HuH-7 (cell line): Measurements from ENCODE around the gene MEIOSIN.
"Not testable (repeated sequence)": the region's sequence is repeated elsewhere in the genome, so short reads cannot be mapped to it uniquely, and the experiment has no call there.

Experiments
- DNase-seq: peaks from one replicate; pipeline ENCODE4 v3.0.0; 2011; ENCODE audit warnings: low spot score

Gene MEIOSIN

GRCh38 chr19:45733160-45733810 is at the start of gene MEIOSIN:
Gene MEIOSIN (plus strand): TSS chr19:45733439. CDS start chr19:45735377, 1,938 bp downstream.
- no peak for DNase-seq

- DNase-seq = not testable (repeated sequence)
Measured at GRCh38 chr19:45685045-45685444, 48.2 kb upstream of the MEIOSIN start.

- no peak for DNase-seq
Measured at GRCh38 chr19:45687599-45687998, 45.6 kb upstream of the MEIOSIN start.

GRCh38 chr19:45691516-45692186 is 41.6 kb upstream of the MEIOSIN start, which contains the start of gene SNRPD2:
Gene SNRPD2 (minus strand): TSS chr19:45691953. CDS start chr19:45691888, 65 bp downstream.
- peak; percentile 87 for DNase-seq

GRCh38 chr19:45692187-45693105 is 40.8 kb upstream of the MEIOSIN start, which contains the start of gene QPCTL:
Gene QPCTL (plus strand): TSS chr19:45692666. CDS start chr19:45692704, 38 bp downstream.
- DNase-seq = peak; percentile 96

- peak; percentile 84 for DNase-seq
Measured at GRCh38 chr19:45693106-45693788, 40.0 kb upstream of the MEIOSIN start.

GRCh38 chr19:45701676-45702075 is 31.6 kb upstream of the MEIOSIN start:
- no peak for DNase-seq

- DNase-seq = no peak
Measured at GRCh38 chr19:45705115-45705514, 28.1 kb upstream of the MEIOSIN start.

- no peak for DNase-seq
Measured at GRCh38 chr19:45705710-45706415, 27.4 kb upstream of the MEIOSIN start.

- DNase-seq = no peak
Measured at GRCh38 chr19:45710356-45711130, 22.7 kb upstream of the MEIOSIN start.

GRCh38 chr19:45711851-45712698 is 21.2 kb upstream of the MEIOSIN start:
- no peak for DNase-seq

GRCh38 chr19:45712699-45713067 is 20.6 kb upstream of the MEIOSIN start:
- no peak for DNase-seq

GRCh38 chr19:45713141-45713540 is 20.1 kb upstream of the MEIOSIN start:
- DNase-seq = no peak

- no peak for DNase-seq
Measured at GRCh38 chr19:45715139-45715538, 18.1 kb upstream of the MEIOSIN start.

- peak; percentile 29 for DNase-seq
Measured at GRCh38 chr19:45716359-45717130, 16.7 kb upstream of the MEIOSIN start.

GRCh38 chr19:45717131-45717982 is 15.9 kb upstream of the MEIOSIN start:
- peak; percentile 96 for DNase-seq

- no peak for DNase-seq
Measured at GRCh38 chr19:45717983-45718650, 15.1 kb upstream of the MEIOSIN start.
